ENCODE results near the gene ARHGAP12. TPM values are rescaled to one million over a fixed set of nuclear protein-coding genes. Genes with fewer than 3 reads are reported as not detected.
A peak's percentile ranks its signal among the peaks of the same experiment; 100 is the strongest.

The ARHGAP12 gene
- polyA plus RNA-seq, 1 donor from 2014 or later = 62.6 TPM

GRCh38 chr10:31873724-31874123, 54.9 kb downstream of the ARHGAP12 start:
- TF ChIP-seq MXI1 (conservative IDR thresholded peaks at IDR 0.05; ENCODE audit: poor library complexity, severe bottlenecking) = no peak
- TF ChIP-seq EP300 (conservative IDR thresholded peaks at IDR 0.05; ENCODE audit: poor library complexity, severe bottlenecking) = no peak
- no peak for TF ChIP-seq SMC3 (conservative IDR thresholded peaks at IDR 0.05; ENCODE audit: poor library complexity)
- TF ChIP-seq, protein P1, sequence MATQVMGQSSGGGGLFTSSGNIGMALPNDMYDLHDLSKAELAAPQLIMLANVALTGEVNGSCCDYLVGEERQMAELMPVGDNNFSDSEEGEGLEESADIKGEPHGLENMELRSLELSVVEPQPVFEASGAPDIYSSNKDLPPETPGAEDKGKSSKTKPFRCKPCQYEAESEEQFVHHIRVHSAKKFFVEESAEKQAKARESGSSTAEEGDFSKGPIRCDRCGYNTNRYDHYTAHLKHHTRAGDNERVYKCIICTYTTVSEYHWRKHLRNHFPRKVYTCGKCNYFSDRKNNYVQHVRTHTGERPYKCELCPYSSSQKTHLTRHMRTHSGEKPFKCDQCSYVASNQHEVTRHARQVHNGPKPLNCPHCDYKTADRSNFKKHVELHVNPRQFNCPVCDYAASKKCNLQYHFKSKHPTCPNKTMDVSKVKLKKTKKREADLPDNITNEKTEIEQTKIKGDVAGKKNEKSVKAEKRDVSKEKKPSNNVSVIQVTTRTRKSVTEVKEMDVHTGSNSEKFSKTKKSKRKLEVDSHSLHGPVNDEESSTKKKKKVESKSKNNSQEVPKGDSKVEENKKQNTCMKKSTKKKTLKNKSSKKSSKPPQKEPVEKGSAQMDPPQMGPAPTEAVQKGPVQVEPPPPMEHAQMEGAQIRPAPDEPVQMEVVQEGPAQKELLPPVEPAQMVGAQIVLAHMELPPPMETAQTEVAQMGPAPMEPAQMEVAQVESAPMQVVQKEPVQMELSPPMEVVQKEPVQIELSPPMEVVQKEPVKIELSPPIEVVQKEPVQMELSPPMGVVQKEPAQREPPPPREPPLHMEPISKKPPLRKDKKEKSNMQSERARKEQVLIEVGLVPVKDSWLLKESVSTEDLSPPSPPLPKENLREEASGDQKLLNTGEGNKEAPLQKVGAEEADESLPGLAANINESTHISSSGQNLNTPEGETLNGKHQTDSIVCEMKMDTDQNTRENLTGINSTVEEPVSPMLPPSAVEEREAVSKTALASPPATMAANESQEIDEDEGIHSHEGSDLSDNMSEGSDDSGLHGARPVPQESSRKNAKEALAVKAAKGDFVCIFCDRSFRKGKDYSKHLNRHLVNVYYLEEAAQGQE (IDR thresholded peaks at IDR 0.05; ENCODE audit: borderline replicate concordance) = no peak
- no peak for TF ChIP-seq TAF1 (IDR thresholded peaks at IDR 0.05; ENCODE audit: low read depth)
- TF ChIP-seq CTCF (IDR thresholded peaks at IDR 0.05; ENCODE audit: poor library complexity, severe bottlenecking) = no peak
- TF ChIP-seq EZH2 (IDR thresholded peaks at IDR 0.05; ENCODE audit: borderline replicate concordance, insufficient read depth, low read length, poor library complexity, severe bottlenecking) = no peak
- no peak for TF ChIP-seq RAD21 (conservative IDR thresholded peaks at IDR 0.05)
- no peaks in the 10 kb centered on the region for H3K36me3 ChIP-seq (ENCODE audit: insufficient read depth, low read length)
- peaks cover 12% of the 10 kb centered on the region for H3K79me2 ChIP-seq (replicated peaks; ENCODE audit: insufficient read depth, low read length)
- no peaks in the 10 kb centered on the region for H3F3A ChIP-seq (ENCODE audit: insufficient read depth, low read length, poor library complexity, severe bottlenecking)
- no peaks in the 10 kb centered on the region for H3K9me3 ChIP-seq (ENCODE audit: low read length)
- H3K4me2 ChIP-seq (ENCODE audit: low read length) = no peak overlapping the region
- no peaks in the 10 kb centered on the region for H4K20me1 ChIP-seq (ENCODE audit: insufficient read depth)
- H3K9ac ChIP-seq (ENCODE audit: low read length) = no peak overlapping the region
- H3K27me3 ChIP-seq (ENCODE audit: insufficient read depth, low read depth, low read length) = no peaks in the 10 kb centered on the region
- no peak overlapping the region for H2AFZ ChIP-seq (ENCODE audit: low read depth, low read length)
- H3K4me3 ChIP-seq (ENCODE audit: low read length) = no peak overlapping the region
- H3K27ac ChIP-seq (ENCODE audit: low read length) = no peak overlapping the region
- no peaks in the 10 kb centered on the region for H3K9me2 ChIP-seq (ENCODE audit: insufficient read depth, low read length)

DNA sequence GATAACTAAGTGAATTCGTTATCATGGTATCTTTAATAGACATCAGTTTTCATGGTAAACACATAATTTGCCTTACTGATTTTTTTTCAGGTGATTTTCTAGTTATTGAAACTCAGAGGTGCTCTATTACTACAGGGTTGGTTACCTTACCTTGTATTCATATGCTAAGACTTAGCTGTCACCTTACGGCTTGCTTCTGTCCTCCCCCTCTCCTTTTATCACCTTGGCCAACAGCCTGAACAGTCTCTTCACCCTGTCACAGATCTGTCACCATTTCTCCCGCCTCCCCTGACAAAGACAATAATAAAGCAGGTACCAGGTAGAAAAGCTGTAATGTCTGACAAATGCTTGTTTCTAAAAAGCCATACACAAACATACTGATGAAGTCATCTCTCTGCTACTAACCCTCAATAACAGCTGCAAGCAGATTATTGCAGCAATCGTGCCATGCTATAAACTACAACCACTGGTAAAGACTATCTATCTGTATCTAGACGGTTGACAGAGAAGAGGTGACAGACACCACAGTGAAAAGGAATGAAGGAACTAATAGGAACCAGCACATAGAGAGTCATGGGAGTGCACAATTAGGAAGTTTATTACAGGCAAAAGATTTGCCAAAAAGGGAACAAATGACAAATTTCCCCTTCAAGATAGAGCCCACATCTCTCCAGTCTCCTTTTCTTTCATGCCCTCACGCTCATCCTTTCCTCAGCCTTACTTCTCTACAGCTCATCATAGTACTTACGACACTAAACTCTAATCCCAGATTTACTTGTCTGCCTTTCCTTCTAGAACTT, 57.2 kb downstream of the ARHGAP12 start:
- TF ChIP-seq POLR2AphosphoS5 (IDR thresholded peaks at IDR 0.05) (no peak), SMC3 (conservative IDR thresholded peaks at IDR 0.05; ENCODE audit: poor library complexity) (no peak), CTCF (IDR thresholded peaks at IDR 0.05; ENCODE audit: poor library complexity, severe bottlenecking) (no peak), TAF1 (IDR thresholded peaks at IDR 0.05; ENCODE audit: low read depth) (no peak), RAD21 (conservative IDR thresholded peaks at IDR 0.05) (no peak), MXI1 (conservative IDR thresholded peaks at IDR 0.05; ENCODE audit: poor library complexity, severe bottlenecking) (no peak), EP300 (conservative IDR thresholded peaks at IDR 0.05; ENCODE audit: poor library complexity, severe bottlenecking) (no peak), EZH2 (IDR thresholded peaks at IDR 0.05; ENCODE audit: borderline replicate concordance, insufficient read depth, low read length, poor library complexity, severe bottlenecking) (no peak)
- TF ChIP-seq, protein P1 (IDR thresholded peaks at IDR 0.05; ENCODE audit: borderline replicate concordance) = no peak
- Histone ChIP-seq H3K27me3 (ENCODE audit: insufficient read depth, low read depth, low read length) (no peaks in the 10 kb centered on the region), H4K20me1 (ENCODE audit: insufficient read depth) (no peaks in the 10 kb centered on the region), H2AFZ (ENCODE audit: low read depth, low read length) (no peak overlapping the region), H3K79me2 (replicated peaks; ENCODE audit: insufficient read depth, low read length) (peaks cover 23% of the 10 kb centered on the region), H3K27ac (ENCODE audit: low read length) (peak overlapping the region; percentile 21), H3F3A (ENCODE audit: insufficient read depth, low read length, poor library complexity, severe bottlenecking) (no peaks in the 10 kb centered on the region), H3K4me2 (ENCODE audit: low read length) (peak overlapping the region; percentile 23), H3K4me3 (ENCODE audit: low read length) (peak overlapping the region; percentile 36), H3K36me3 (ENCODE audit: insufficient read depth, low read length) (no peaks in the 10 kb centered on the region), H3K9ac (ENCODE audit: low read length) (no peak overlapping the region), H3K9me2 (ENCODE audit: insufficient read depth, low read length) (no peaks in the 10 kb centered on the region), H3K9me3 (ENCODE audit: low read length) (no peaks in the 10 kb centered on the region)

All from neural cell (in vitro differentiated cells).